GM21423 (cell line): ENCODE data around the gene TANC1.

Experiments used
- ATAC-seq: cut with Tn5 transposase; IDR thresholded peaks from one replicate; pipeline ENCODE4 v1.9.1; 2021; ENCODE audit warnings: mild to moderate bottlenecking, moderate library complexity; ENCODE audit not compliant: unreplicated experiment

The TANC1 gene

DNA sequence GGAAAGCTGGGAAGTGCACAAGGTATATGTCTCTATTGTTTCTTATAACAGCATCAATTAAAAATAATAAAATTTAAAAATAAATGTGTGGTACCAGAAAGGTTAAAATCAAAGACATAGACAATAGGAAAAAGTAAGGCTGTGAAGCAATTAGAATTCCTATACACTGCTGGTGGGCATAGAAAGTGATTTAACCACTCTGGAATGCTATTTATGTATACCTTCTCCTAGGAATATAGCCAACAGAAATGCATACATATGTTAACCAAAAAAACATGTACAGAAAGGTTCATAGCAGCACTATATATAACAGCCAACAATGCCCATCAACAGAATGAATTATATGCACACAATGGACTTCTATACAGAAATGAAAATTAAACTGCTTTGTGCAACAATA is 275.1 kb downstream of the TANC1 start:
- ATAC-seq, result no peak

DNA sequence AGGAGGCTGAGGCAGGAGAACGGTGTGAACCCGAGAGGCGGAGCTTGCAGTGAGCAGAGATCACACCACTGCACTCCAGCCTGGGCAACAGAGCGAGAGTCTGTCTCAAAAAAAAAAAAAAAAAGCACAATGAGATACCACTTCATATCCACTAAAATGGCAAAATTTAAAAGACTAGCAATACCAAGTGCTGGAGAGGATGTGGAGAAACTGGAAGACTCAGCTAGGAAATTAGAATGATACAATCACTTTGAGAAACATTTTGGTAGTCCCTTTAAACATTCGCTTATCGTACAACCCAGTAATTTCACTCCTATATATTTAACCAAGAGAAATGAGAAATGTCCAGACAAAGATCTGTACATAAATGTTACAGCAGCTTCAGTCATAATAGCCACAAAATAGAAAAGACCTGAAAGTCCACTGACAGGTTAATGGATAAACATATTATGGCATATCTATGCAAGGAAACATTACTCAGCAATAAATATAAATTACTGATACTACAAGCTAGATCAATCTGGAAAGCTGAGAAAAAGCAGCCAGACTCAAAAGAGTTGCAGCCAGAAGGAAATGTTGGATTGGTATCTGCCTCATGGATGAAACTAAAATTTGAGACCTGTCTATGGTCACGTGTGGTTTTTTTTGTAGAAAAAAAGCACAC is 278.0 kb downstream of the TANC1 start:
- ATAC-seq, result no peak

DNA sequence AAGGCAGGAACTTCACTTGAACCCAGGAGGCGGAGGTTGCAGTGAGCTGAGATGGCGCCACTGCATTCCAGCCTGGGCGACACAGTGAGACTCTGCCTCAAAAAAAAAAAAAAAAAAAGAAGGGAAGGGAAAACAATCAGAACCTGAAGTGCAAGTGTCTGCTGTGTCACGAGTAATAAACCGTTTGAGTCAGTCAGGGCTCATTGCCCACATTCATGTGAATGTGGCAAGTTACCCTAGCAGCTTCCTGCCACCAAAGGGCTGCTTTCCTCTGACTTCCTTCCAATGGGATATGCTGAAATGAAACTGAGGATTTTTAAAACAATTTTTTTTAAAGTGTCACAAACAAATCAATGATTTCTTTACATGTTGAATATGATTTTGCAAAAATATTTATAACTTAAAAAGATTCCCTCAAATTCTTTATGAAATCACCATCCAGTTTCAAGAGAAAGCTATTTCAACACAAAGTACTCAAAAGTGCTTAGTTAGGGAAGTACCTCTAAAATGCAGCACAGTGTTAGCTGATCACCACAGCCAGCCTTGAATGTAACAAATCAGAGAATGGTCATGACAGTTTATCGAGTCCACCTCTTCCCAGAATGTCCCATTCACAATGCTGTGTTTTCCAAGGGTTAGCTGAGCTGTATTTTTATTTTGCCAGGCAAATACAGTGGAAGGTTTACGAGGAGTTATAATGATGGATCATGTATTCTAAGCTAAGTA is 281.7 kb downstream of the TANC1 start:
- peak; percentile 89 for ATAC-seq

DNA sequence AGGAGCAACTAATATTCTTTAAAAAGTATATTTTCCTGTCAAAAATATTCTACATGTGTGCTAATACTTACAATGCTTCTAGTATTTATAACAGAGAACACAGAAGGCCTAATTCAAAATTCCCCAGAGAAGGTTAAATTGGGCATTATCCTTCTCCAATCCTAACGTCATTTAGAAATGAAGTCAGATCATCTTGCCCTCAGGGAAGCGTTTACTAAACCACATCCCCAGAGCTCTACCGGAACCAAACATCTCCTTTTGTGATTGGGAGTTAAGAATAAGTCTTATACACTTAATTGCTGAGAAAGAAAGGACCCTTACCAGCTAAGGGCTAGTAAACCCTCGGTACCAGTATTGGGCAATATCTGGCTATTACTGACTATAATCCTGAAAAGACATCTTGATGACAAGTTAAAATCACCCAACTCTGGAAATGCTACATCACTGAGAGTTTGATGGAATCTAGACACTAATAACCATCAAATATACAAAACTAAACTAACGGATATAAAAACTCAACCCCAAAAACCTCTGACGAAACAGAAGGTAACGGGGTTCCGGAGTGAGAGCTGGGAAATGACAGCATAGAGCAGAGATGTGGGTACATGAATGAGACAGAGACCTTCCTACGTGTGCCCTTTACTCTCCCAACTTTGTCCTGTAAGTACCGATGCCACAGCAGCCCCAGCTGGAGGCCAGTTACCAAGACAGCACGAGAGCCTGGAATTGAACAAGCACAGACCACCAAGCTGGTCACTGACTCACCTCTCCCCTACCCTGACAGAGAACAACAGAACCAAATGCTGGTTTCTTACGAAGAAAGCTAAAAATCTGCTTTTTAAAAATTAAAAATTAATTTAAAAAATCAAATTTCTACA is 283.1 kb downstream of the TANC1 start:
- no peak for ATAC-seq

DNA sequence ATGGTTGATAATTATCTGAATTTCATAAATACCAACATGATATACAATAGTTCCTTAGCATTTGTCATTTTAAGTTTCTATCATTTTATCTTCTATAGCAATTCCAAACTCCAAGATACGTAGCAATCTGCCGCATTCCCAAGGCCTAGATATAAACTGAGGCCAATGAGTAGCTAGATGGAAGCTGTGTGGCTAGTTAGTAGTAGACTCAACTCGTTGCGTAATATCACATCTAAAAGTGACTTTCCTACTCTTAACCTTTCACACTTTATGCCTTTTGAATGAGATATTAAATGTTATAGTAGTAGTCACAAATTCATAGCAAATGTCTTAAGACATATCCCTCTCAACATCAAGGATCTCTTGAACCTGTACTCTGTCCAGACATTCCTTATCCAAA is 284.5 kb downstream of the TANC1 start:
- ATAC-seq, result no peak

DNA sequence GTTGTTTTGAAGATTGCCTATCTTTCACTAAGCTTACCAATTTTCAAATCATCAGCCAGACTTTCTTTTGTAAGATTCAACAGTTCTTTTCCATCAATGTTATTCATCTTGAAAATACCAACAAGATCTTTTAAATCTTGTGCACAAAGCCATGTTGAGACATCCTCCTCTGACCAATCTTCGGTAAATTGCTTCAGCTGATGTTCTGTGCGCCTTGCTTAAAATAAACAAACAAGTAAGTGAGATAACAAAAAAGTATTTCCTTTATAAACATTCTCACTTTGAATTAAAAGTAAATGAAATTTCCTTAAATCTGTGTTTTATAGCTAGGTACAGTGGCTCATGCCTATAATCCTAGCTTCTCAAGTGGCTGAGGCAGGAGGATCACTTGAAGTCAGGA is 287.7 kb downstream of the TANC1 start:
- ATAC-seq, result no peak

DNA sequence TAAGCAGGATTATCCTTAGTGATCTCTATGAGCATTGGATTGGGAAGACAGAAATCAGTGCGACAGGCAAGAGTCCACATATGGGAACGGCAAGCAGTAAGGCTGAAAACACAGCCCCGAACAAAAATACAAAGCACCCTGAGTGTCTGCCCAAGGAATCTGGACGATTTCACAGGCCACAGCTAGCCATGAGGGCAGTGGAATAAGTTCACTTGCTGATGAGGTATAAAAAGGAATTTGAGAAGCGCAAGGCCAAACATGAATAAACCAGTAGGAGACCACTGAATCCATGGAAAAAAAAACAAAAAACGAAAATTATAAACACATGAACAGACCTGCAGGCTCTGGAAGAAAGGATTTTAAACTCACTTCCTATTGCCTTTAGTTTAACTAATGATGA is 293.8 kb downstream of the TANC1 start:
- no peak for ATAC-seq

DNA sequence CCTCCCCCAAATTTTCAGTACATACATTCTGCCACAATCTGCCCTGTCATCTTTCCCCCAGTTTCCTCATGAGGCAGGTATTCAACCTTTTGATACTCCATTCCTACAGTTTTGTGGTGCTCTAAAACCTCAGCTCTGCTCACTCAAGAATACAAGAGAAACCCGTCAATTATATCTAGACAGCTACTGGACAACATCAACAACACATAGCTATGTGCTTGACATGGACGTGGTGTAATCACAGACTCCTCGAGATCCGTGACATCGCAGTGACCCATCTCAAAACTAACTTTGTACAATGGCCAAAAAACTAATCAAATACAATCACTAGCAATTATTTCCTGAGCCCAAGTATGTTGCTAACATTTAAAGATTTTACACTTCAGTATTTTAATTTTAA is 294.5 kb downstream of the TANC1 start:
- no peak for ATAC-seq

DNA sequence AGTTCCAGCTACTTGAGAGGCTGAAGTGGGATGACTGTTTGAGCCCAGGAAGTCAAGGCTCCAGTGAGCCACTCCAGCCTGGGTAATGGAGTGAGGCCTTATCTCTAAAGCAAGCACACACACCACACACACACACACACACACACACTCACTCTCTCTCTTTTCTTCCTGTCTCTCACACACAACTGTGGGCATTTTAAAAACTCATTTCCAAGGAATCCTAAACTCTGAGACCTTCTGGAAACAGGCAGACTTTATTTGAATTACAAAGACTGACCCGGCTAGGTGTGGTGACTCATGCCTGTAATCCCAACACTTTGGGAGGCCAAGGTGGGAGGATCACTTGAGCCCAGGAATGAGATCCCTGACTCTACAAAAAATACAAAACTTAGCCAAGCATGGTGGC is 296.7 kb downstream of the TANC1 start:
- no peak for ATAC-seq

DNA sequence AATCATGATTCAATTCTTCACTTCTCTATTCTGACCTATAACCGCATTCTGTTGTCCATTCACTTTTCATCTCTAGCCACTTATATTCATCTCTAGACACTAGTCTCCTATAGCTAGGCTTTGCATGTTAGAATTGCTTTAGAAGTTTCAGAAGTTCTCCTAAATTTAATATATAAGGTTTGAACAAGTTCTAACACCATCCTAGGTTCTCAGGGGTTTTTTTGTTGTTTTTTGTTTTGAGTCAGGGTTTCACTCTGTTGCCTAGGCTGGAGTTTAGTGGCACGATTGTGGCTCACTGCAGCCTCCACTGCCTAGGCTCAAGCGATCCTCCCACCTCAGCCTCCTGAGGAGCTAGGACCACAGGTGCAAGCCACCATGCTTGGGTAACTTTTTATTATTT is 298.1 kb downstream of the TANC1 start:
- no peak for ATAC-seq

DNA sequence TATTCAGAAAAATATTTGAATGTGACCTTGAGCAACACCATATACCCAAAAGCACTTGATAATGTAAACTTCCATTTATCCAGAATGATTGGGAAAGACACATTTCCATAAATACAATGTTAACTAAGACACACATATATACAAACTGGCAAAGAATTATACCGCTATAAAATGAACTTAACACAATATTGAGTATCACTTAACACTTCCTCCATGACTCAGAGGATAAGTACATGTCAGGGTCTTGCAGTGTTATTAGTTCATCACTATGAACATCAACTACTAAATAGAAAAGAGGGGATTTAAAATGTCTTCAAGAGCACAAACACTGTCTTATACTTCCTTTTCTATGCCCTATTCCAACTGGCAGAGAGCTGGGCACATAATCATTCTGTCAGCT is 299.5 kb downstream of the TANC1 start:
- ATAC-seq, result no peak

DNA sequence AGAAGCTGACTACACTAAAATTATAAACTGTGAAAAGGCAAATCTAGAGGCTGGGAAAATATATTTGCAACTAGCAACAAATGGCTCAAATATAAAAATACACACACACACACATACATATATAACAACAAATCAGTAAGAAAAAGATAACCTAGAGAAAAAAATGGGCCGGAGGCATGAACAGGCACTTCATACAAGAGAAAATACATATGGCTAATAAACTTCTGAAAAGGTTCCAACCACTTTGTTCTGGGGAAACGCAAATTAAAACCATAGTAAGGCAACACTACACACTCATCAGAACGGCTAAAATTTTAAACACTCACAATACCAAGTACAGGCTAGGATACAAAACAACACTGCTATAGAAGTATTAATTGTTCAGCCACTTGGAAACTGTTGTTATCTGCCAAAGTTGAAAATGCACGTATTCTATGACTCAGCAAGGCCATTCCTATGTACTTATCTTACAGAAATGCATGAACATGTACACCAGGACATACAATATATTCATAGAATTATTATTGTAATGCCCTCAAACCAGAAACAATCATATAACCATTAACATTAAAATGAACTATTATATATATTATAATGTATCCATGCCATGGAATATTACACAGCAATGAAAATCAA is 302.4 kb downstream of the TANC1 start:
- ATAC-seq, result no peak

DNA sequence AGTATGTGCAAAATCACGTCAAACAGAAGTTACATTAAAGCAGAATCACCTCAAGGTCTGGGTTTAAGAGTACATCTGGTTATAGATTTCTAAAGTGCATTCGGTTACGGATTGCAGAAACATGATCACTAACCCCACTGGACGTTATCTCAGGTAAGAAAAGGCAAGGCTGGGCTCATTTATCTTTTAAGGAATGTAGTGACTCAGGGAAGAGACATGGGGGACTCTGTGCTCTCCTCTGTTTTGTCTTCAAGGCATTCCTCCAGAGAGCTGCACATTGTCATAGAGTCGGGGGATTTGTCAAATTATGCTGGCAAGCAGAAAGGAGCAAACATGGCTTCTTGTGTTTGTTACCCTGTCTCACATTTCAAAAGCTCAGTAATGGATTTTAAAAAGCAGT is 303.7 kb downstream of the TANC1 start:
- no peak for ATAC-seq

DNA sequence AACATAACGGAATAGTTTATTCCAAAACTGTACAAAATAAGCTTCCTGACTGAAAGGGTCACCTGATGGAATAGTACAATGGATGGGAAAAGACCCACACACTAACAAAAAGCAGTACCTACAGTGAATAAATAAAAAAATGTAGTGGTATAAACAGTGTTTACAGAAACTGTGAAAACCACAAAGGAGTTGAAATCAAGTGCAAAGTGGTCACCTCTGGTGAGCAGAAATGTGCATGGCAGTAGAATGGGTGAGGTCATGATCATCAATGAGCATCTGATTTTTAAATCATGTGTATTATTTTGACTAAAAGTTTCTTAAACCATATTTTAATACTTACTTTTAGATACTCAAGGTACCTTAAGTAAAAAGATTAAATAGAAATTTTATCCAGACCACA is 306.7 kb downstream of the TANC1 start:
- ATAC-seq, result peak; percentile 53

DNA sequence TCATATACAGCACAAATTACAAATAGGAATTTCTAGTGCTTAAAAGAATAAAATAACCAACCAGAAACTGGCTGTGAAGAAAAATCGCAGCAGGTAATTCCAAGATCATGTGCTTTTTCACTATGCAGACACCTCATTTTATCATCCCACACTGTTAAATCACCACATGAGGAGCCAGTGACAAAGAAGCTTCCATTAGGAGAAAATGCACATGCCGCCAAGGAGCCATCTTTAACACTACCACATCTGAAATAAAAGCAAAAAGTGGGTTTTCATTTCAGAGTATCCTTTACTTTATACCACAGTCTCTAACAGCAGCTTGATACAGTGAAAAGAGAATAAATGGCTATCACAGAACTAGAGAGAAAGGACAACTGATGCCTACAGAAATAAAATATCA is 311.3 kb downstream of the TANC1 start:
- no peak for ATAC-seq

DNA sequence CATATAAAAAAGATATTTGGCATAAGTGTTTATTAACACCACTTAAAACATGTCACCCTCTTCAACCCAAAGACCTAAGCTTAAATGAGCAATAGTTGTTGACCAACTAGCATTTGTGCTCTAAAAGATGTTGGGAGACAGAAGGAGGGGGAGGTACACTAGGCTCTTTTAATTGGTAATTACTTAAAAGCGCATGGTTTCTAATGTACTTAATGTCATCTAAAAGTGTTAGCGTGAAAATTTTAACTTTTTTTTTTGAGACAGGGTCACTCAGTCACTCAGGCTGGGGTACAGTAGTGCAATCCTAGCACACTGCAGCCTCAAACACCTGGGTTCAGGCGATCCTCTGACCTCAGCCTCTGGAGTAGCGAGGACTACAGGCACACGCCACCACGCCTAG is 312.6 kb downstream of the TANC1 start:
- ATAC-seq, result no peak
